ENCODE results near the gene NOSIP.
A peak's percentile ranks its signal among the peaks of the same experiment; 100 is the strongest.

The NOSIP gene

GRCh38 chr19:49570997-49571676, 9.2 kb downstream of the NOSIP start:
- no peak for DNase-seq (ENCODE audit: low spot score)

GRCh38 chr19:49570138-49570856, 10.1 kb downstream of the NOSIP start:
- DNase-seq (ENCODE audit: low spot score) = peak; percentile 97

GRCh38 chr19:49567861-49568441, 12.4 kb downstream of the NOSIP start:
- no peak for DNase-seq (ENCODE audit: low spot score)

- no peak for DNase-seq (ENCODE audit: low spot score)
Measured at GRCh38 chr19:49566302-49566701, 14.1 kb downstream of the NOSIP start.

GRCh38 chr19:49565261-49565660, 15.1 kb downstream of the NOSIP start:
- no peak for DNase-seq (ENCODE audit: low spot score)

- no peak for DNase-seq (ENCODE audit: low spot score)
Measured at GRCh38 chr19:49564616-49565045, 15.7 kb downstream of the NOSIP start.

GRCh38 chr19:49560358-49560900, 19.9 kb downstream of the NOSIP start:
- DNase-seq (ENCODE audit: low spot score) = no peak

GRCh38 chr19:49559928-49560327, 20.4 kb downstream of the NOSIP start:
- no peak for DNase-seq (ENCODE audit: low spot score)

GRCh38 chr19:49559443-49559842, 20.9 kb downstream of the NOSIP start:
- DNase-seq (ENCODE audit: low spot score) = no peak

GRCh38 chr19:49558591-49558990, 21.8 kb downstream of the NOSIP start:
- no peak for DNase-seq (ENCODE audit: low spot score)

GRCh38 chr19:49557641-49558325, 22.6 kb downstream of the NOSIP start:
- DNase-seq (ENCODE audit: low spot score) = no peak

GRCh38 chr19:49556412-49557398, 23.7 kb downstream of the NOSIP start:
- DNase-seq (ENCODE audit: low spot score) = no peak

GRCh38 chr19:49555600-49556411, 24.6 kb downstream of the NOSIP start:
- peak; percentile 53 for DNase-seq (ENCODE audit: low spot score)

- no peak for DNase-seq (ENCODE audit: low spot score)
Measured at GRCh38 chr19:49554701-49555181, 25.6 kb downstream of the NOSIP start.

GRCh38 chr19:49553451-49554271, 26.7 kb downstream of the NOSIP start:
- DNase-seq (ENCODE audit: low spot score) = no peak

GRCh38 chr19:49552749-49553148, 27.6 kb downstream of the NOSIP start:
- DNase-seq (ENCODE audit: low spot score) = no peak

- DNase-seq (ENCODE audit: low spot score) = no peak
Measured at GRCh38 chr19:49551531-49551930, 28.8 kb downstream of the NOSIP start.

GRCh38 chr19:49549045-49549444, 31.3 kb downstream of the NOSIP start:
- no peak for DNase-seq (ENCODE audit: low spot score)

All from COLO829 (cell line).